HepG2 (cell line): ENCODE measurements around the gene TUBB4B. TPM values are rescaled to one million over a fixed set of nuclear protein-coding genes. Genes with fewer than 3 reads are reported as not detected.
A peak's percentile ranks its signal among the peaks of the same experiment; 100 is the strongest.

Source experiments
- ATF5 ChIP-seq: sonication (generic); formaldehyde crosslinking; IDR thresholded peaks from 2 replicates; pipeline ENCODE4 v1.4.0; 2020; ENCODE audit warnings: mild to moderate bottlenecking, low read depth, missing genetic modification reagents
- BCLAF1 ChIP-seq: fragments of 450-650 bp; IDR thresholded peaks from 2 replicates; pipeline ENCODE4 v1.6.1; 2017; ENCODE audit warnings: mild to moderate bottlenecking
- GPN1 ChIP-seq: sonication (generic); formaldehyde crosslinking; IDR thresholded peaks from 2 replicates; pipeline ENCODE4 v1.5.1; 2020; ENCODE audit warnings: missing genetic modification reagents, borderline replicate concordance
- SAP130 ChIP-seq: IDR thresholded peaks from 2 replicates; pipeline ENCODE4 v1.6.1; 2016; ENCODE audit warnings: low read depth
- THAP7 ChIP-seq: sonication (generic); formaldehyde crosslinking; IDR thresholded peaks from 2 replicates; pipeline ENCODE4 v1.8.1; 2023; ENCODE audit warnings: mild to moderate bottlenecking, missing genetic modification reagents
- ZNF276 ChIP-seq: sonication (generic); formaldehyde crosslinking; IDR thresholded peaks from 2 replicates; pipeline ENCODE4 v1.4.0; 2020; ENCODE audit warnings: mild to moderate bottlenecking, low read depth, missing genetic modification reagents
- ZNF30 ChIP-seq: sonication (generic); formaldehyde crosslinking; IDR thresholded peaks from 2 replicates; pipeline ENCODE4 v1.5.0; 2020; ENCODE audit warnings: mild to moderate bottlenecking, missing genetic modification reagents
- ZNF362 ChIP-seq: sonication (generic); formaldehyde crosslinking; IDR thresholded peaks from 2 replicates; pipeline ENCODE4 v1.4.0; 2020; ENCODE audit warnings: missing genetic modification reagents, mild to moderate bottlenecking, borderline replicate concordance
- ZNF484 ChIP-seq: sonication (generic); formaldehyde crosslinking; IDR thresholded peaks from 2 replicates; pipeline ENCODE4 v1.5.1; 2020; ENCODE audit warnings: mild to moderate bottlenecking, low read depth, missing genetic modification reagents, borderline replicate concordance
- ZNF773 ChIP-seq: sonication (generic); formaldehyde crosslinking; IDR thresholded peaks from 2 replicates; pipeline ENCODE4 v1.4.0; 2020; ENCODE audit warnings: missing genetic modification reagents, borderline replicate concordance
- ZNF879 ChIP-seq: sonication (generic); formaldehyde crosslinking; IDR thresholded peaks from 2 replicates; pipeline ENCODE4 v1.8.1; 2023; ENCODE audit warnings: missing genetic modification reagents
- polyA plus RNA-seq, 8 experiments: library from polyadenylated mRNA; depleted of rRNA in 3 of 8; stranded (reverse) in 7 of 8; unstranded in 1 of 8; fragments of >200 nt; fragmentation: Illumina TruSeq in 4 of 8; extraction: Trizol in 4 of 8; gene quantifications; 2 replicates each; pipeline versions ENCODE4 v1.2.1 to v1.2.3, GENCODE V29; 2011 to 2016; ENCODE audit warnings: low read depth in 4 of 8, missing spikeins in 1 of 8, mixed read lengths in 1 of 8; ENCODE audit not compliant: insufficient read depth in 1 of 8
- total RNA-seq, 5 experiments: library from RNA; depleted of rRNA; stranded (reverse); fragments of >200 nt; fragmentation: Illumina TruSeq; extraction: Trizol; gene quantifications; 2 replicates each; pipeline ENCODE4 v1.2.3, GENCODE V29; 2016; ENCODE audit warnings: low read depth in 1 of 5
- TF ChIP-seq, protein P1 (sequence below): IDR thresholded peaks from 2 replicates; pipeline ENCODE4 v1.6.1; 2016; ENCODE audit warnings: low read depth, missing genetic modification reagents, missing compliant biosample characterization
- TF ChIP-seq, protein P2 (sequence below): conservative IDR thresholded peaks from 2 replicates; pipeline ENCODE4 v1.6.1; 2018; ENCODE audit warnings: missing genetic modification reagents

The TUBB4B gene
- total and polyA plus RNA-seq, 2 of the 13 experiments (the other 11 are each of a cell fraction or from before 2014, with no cell fraction given) = 182 to 412 TPM

DNA sequence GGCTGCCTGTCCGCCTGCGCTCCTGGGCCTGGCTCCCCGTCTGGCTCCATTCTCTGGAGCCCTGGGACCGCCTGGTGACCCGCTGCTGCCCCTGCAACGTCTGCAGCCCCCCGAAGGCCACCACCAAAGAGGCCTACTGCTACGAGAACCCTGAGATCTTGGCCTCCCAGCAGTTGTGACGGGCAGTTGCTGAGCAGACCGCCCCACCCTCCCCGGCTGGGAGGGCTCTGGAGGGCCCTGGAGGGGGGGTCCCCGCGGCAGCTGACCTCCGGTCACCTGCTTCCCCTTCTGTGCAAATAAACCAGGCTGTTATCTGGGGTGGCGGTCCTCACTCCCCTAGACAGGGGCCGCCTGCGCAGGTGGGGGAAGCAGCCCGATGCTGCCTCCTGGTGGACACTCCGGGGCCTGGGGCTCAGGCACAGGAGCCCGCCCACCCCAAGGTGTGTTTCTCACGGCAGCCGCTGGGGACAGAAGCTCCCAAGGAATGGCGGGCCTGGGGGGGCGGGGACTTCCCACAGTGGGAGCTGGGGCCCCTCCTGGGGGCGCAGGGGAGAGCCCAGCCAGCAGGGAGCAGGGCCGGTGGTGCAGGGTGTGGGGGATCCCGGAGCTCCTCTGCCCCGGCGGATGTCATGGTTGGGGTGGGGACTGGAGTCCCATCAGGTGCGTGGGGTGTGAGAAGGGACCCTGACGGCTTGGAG is 4.7 kb upstream of the TUBB4B start (continued):
- TF ChIP-seq, protein P1, sequence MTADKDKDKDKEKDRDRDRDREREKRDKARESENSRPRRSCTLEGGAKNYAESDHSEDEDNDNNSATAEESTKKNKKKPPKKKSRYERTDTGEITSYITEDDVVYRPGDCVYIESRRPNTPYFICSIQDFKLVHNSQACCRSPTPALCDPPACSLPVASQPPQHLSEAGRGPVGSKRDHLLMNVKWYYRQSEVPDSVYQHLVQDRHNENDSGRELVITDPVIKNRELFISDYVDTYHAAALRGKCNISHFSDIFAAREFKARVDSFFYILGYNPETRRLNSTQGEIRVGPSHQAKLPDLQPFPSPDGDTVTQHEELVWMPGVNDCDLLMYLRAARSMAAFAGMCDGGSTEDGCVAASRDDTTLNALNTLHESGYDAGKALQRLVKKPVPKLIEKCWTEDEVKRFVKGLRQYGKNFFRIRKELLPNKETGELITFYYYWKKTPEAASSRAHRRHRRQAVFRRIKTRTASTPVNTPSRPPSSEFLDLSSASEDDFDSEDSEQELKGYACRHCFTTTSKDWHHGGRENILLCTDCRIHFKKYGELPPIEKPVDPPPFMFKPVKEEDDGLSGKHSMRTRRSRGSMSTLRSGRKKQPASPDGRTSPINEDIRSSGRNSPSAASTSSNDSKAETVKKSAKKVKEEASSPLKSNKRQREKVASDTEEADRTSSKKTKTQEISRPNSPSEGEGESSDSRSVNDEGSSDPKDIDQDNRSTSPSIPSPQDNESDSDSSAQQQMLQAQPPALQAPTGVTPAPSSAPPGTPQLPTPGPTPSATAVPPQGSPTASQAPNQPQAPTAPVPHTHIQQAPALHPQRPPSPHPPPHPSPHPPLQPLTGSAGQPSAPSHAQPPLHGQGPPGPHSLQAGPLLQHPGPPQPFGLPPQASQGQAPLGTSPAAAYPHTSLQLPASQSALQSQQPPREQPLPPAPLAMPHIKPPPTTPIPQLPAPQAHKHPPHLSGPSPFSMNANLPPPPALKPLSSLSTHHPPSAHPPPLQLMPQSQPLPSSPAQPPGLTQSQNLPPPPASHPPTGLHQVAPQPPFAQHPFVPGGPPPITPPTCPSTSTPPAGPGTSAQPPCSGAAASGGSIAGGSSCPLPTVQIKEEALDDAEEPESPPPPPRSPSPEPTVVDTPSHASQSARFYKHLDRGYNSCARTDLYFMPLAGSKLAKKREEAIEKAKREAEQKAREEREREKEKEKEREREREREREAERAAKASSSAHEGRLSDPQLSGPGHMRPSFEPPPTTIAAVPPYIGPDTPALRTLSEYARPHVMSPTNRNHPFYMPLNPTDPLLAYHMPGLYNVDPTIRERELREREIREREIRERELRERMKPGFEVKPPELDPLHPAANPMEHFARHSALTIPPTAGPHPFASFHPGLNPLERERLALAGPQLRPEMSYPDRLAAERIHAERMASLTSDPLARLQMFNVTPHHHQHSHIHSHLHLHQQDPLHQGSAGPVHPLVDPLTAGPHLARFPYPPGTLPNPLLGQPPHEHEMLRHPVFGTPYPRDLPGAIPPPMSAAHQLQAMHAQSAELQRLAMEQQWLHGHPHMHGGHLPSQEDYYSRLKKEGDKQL = no peak
- no peak for TF ChIP-seq THAP7 (CRISPR knock-in tag)
- no peak for TF ChIP-seq GPN1 (CRISPR knock-in tag)
- no peak for TF ChIP-seq ZNF30
- no peak for TF ChIP-seq ZNF484 (CRISPR knock-in tag)
- TF ChIP-seq ZNF362 (CRISPR knock-in tag) = no peak; the same call in 1 of the 2 replicates
- TF ChIP-seq ATF5 (CRISPR knock-in tag) = no peak
- TF ChIP-seq SAP130 (CRISPR knock-in tag) = peak; percentile 86
- 0 out of 2 replicates have a peak, but pooled peaks have one; percentile 33 for TF ChIP-seq ZNF773 (CRISPR knock-in tag)
- TF ChIP-seq, protein P2, sequence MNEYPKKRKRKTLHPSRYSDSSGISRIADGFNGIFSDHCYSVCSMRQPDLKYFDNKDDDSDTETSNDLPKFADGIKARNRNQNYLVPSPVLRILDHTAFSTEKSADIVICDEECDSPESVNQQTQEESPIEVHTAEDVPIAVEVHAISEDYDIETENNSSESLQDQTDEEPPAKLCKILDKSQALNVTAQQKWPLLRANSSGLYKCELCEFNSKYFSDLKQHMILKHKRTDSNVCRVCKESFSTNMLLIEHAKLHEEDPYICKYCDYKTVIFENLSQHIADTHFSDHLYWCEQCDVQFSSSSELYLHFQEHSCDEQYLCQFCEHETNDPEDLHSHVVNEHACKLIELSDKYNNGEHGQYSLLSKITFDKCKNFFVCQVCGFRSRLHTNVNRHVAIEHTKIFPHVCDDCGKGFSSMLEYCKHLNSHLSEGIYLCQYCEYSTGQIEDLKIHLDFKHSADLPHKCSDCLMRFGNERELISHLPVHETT (CRISPR knock-in tag) = no peak
- TF ChIP-seq BCLAF1 = no peak
- peak; percentile 75; the same call in 1 of the 2 replicates for TF ChIP-seq ZNF879 (CRISPR knock-in tag)
- no peak for TF ChIP-seq ZNF276 (CRISPR knock-in tag)
